Erythroblast (primary cell): ENCODE measurements around the gene EID2.

ENCODE experiments used
- GATA1 ChIP-seq: IDR thresholded peaks from 2 replicates; pipeline ENCODE4 v1.6.1; 2011; ENCODE audit warnings: low read depth, mild to moderate bottlenecking, control low read depth, low read length, moderate library complexity
- POLR2A ChIP-seq: IDR thresholded peaks from 2 replicates; pipeline ENCODE4 v1.6.1; 2011; ENCODE audit warnings: mild to moderate bottlenecking, low read length

- no peak for TF ChIP-seq POLR2A
- TF ChIP-seq GATA1, result no peak
Observed at GRCh38 chr19:39520541-39521484, 19.1 kb downstream of the EID2 start.
